GDM1 (cell line): ENCODE measurements around the gene RNF214.
"Not testable (repeated sequence)": the region's sequence is repeated elsewhere in the genome, so short reads cannot be mapped to it uniquely, and the experiment has no call there.

ENCODE experiments used
- DNase-seq: peaks from one replicate; lab custom pipeline; 2025; lab: John Stamatoyannopoulos, UW

Gene RNF214

GRCh38 chr11:117230999-117231841, 1.3 kb upstream of the RNF214 start:
- no peak for DNase-seq

- DNase-seq, result no peak
Measured at GRCh38 chr11:117231842-117232091, 704 bp upstream of the RNF214 start, which contains the start of gene PCSK7. TSS of gene PCSK7 (minus strand) at chr11:117232073. CDS start at chr11:117229844, 2,229 bp downstream.

DNA sequence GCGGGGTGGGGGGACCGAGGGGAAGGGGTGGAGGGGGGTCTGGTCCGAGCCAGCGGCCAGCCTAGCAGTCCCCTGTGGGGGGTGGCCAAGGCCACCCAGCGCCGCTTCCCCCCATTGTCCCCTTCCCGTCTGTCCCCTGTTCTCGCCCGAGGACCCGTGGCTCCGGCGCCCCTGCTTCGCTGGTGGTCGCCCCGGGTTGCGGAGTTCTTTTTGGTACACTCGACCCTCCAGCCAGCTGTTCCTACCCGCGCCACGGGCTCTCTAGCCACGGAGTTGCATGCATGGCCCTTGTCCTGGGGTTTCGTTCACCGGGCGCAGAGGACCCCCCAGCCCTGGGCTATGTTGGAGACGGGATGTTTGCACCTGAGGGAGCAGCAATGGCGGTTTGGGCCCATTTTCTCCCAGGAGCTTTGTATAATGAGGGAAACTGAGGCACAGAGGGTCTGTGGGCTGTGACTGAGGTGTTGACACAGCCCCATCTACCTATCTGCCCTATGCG, 489 bp downstream of the RNF214 start:
- DNase-seq, result no peak

GRCh38 chr11:117238221-117238620, 5.8 kb downstream of the RNF214 start:
- no peak for DNase-seq

DNA sequence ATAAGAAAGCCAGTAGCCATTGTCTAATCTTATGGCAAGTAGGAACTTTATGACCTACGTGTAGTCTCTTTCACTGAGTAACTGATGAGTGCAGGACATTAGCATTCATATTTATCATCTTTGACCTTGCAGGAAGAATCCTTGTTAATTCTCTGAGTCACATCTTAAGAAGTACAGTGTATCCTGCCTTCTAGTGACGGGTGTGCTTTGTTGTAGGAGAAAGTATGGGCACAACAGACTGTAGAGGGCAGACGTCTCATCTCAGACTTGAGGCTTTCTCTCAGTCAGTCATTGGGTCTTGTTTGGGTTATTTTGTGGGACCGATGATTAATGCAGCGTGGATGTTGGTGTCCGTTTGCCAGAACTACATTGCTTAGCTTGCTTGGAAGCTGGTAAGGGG, 6.8 kb downstream of the RNF214 start:
- no peak for DNase-seq

DNA sequence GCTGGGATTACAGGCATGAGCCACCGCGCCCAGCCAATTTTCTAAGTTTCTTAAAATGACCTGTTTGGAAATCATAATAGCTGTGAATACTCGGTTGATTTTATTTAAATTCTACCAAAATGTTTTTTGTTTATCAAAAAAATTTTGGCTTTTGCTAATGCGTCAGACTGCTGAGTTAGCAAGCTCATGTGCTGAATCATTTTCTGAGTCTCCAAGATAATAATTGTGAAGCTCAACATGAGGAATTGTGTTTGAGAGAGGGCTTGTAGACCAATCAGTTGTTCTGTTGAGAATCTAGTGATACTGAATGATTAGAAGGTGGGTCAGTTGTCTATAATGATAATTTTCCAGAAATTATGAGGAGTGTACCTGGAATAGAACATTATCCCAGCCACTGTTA, 15.9 kb downstream of the RNF214 start:
- no peak for DNase-seq

- DNase-seq, result no peak
Measured at GRCh38 chr11:117249571-117249970, 17.1 kb downstream of the RNF214 start.

DNA sequence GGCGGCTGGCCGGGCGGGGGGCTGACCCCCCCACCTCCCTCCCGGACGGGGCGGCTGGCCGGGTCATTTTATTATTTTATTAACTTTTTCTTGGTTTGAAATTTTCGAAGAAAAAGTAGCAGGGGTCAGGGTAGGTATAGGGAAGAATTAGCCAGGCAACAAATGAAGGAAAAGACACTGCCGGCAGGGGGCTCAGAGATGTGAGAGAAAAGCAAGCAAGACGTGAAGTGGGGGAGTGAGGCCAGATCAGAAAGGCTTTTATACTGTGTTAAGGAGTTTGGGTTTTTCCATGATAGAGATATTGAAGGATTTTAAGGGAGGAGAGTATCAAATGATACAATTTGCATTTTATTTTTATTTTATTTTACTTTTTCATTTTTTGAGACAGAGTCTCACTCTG, 19.0 kb downstream of the RNF214 start:
- DNase-seq, result no peak

DNA sequence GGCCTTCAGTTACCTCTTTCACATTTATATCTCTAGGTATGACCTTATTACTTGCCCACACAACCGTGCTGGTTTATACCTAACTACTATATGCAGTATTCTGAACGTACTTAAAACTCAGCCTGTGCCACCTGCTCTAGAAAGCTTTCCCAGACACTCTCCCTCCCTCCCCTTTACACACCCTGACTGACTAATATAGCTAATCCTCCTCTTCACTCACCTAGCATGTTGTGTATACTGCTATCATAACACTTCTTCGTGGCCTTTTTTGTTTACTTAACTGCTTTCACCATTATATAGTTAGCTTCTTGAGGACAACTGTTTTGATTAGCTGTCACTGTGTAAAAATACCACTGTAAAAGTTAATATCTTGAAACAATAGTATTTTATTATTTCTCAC, 23.5 kb downstream of the RNF214 start:
- DNase-seq, result no peak

- DNase-seq, result no peak
Measured at GRCh38 chr11:117256573-117256972, 24.1 kb downstream of the RNF214 start.

DNA sequence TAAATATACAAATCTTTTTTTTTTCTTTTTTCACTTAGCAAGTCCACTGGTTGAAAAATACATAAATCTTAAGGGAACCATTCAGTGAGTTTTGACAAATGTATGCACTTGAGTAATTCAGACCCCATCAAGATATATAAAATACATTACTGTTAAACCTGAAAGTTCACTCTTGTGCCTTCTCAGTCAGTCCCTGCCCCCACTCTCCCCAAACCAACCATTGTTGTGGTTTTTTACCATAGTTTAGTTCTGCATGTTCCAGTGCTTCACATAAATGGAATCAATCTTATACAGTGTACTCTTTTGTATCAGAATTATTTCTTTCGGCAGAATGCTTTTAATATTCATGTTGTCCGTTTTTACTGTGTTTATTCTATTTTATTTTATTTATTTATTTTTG, 26.1 kb downstream of the RNF214 start:
- DNase-seq, result no peak

- no peak for DNase-seq
Measured at GRCh38 chr11:117259417-117259816, 26.9 kb downstream of the RNF214 start.

DNA sequence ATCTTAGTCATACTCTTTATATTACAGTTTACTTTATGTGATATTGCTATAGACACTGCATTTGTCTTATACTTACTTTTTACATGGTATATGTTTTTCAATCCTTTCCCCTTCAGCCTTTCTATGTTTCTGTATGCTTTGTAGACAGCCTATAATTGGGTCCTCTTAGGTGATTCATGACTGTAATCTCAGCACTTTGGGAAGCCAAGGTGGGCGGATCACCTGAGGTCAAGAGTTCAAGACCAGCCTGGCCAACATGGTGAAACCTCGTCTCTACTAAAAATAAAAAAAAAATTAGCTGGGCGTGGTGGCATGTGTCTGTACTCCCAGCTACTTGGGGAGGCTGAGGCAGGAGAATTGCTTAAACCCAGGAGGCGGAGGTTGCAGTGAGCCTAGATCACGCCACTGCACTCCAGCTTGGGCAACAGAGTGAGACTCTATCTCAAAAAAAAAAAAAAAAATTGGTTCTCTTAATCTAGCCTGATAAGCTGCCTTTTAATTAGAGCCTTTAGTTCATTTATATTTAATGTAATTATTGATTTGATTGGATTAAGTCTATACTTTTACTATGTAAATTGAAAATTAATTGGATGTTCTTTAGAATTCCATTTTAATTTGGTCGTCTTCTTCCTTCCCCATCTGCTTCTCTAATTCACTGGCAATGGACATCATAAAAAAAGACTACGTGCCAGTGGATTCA, 32.3 kb downstream of the RNF214 start:
- DNase-seq, result not testable (repeated sequence)

GRCh38 chr11:117265745-117266144, 33.3 kb downstream of the RNF214 start:
- no peak for DNase-seq

DNA sequence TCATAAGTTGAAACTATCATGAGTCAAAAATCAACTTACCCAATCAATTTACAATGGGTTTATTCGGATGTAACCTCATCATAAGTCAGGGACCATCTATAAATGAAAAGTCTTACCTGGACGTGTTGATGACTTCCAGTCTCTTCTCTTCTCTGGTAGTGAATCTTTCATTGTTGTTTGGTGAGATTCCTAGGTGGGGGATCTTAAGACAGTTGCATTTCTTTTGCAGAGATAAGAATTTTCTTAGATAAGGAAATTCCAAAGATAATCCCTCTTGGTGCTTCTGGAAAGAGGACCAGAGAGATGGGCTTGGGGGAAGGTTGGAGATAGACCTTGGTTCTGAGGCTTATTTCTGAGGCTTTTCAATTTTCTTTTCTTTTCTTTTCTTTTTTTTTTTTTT, 37.4 kb downstream of the RNF214 start:
- no peak for DNase-seq

DNA sequence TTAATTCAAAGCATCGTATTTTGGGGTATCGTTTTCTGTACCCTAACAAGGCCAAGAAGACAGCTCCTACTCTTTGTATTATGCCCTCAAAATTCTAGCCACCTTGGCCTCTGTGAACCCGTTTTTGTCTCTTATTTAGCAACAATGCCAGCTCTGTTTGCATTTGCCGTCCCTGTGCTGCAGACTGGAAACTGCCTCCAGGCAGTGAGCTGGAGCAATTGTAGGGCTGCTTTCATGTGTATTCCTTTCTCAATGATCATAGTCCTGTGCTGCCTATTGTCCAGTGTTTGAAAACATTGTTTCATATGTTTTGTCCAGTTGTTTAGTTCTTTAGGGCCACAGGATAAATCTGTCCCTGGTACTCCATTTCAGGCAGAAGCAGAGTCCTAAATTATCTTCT, 38.7 kb downstream of the RNF214 start:
- DNase-seq, result no peak

GRCh38 chr11:117272175-117272574, 39.7 kb downstream of the RNF214 start:
- DNase-seq, result not testable (repeated sequence)

- no peak for DNase-seq
Measured at GRCh38 chr11:117273550-117274289, 41.2 kb downstream of the RNF214 start.

DNA sequence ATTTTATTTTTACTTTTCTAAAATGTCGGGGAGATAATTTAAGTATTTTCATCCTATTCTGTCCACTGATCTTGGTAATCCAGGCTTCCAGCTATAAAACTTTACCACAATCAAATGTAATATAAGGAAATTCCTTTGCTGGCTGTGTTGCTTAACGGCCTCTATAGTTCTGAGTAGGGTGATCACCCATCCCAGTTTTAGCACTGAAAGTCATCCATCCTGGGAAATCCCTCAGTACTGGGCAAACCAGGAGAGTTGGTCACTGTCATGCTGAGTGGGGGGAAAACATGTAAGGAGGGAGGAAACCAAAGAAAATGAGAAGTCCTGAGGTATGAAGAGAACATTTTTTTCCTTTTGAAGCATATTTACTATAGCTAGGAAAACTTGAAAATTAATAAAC, 45.9 kb downstream of the RNF214 start:
- DNase-seq, result no peak

GRCh38 chr11:117279711-117280376, 47.4 kb downstream of the RNF214 start:
- no peak for DNase-seq

GRCh38 chr11:117281159-117281558, 48.7 kb downstream of the RNF214 start:
- no peak for DNase-seq

DNA sequence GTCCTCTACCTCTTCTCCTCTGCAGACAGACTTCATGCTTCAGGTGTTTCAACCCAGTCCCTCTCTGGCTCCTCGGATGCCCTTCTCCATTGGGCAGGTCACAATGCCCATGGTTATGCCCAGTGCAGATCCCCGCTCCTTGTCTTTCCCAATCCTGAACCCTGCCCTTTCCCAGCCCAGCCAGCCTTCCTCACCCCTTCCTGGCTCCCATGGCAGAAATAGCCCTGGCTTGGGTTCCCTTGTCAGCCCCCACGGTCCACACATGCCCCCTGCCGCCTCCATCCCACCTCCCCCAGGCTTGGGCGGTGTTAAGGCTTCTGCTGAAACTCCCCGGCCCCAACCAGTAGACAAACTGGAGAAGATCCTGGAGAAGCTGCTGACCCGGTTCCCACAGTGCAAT, 49.4 kb downstream of the RNF214 start:
- no peak for DNase-seq
